Nephron (organoid): ENCODE data around the gene GABRE.
"Not testable (repeated sequence)": the region's sequence is repeated elsewhere in the genome, so short reads cannot be mapped to it uniquely, and the experiment has no call there.

Experiments
- H3K27ac Mint-ChIP-seq, 3 experiments: 2 replicates each; pipeline ENCODE4 v1.8.0; 2020; ENCODE audit warnings: mixed read lengths in 3 of 3, mild to moderate bottlenecking in 2 of 3, moderate library complexity in 1 of 3
- H3K27me3 Mint-ChIP-seq: 2 replicates; pipeline ENCODE4 v1.8.0; 2021; ENCODE audit warnings: low read depth, mild to moderate bottlenecking, moderate library complexity, mixed read lengths
- H3K36me3 Mint-ChIP-seq: 2 replicates; pipeline ENCODE4 v1.8.0; 2020; ENCODE audit warnings: low read depth, mixed read lengths
- H3K4me1 Mint-ChIP-seq: 2 replicates; pipeline ENCODE4 v1.8.0; 2020; ENCODE audit warnings: mixed read lengths
- H3K4me3 Mint-ChIP-seq, 3 experiments: 2 replicates each; pipeline ENCODE4 v1.8.0; 2020; ENCODE audit warnings: mild to moderate bottlenecking in 3 of 3, mixed read lengths in 3 of 3, moderate library complexity in 2 of 3
- H3K9me3 Mint-ChIP-seq: 2 replicates; pipeline ENCODE4 v1.8.0; 2020; ENCODE audit warnings: mixed read lengths
- TF ChIP-seq, protein P1 (sequence below), 3 experiments: fragments of 200-600 bp; sonication (generic); IDR thresholded peaks; one replicate each; pipeline ENCODE4 v1.5.0; 2021; ENCODE audit warnings: antibody characterized with exemption in 3 of 3; ENCODE audit not compliant: unreplicated experiment in 3 of 3

Gene GABRE

DNA sequence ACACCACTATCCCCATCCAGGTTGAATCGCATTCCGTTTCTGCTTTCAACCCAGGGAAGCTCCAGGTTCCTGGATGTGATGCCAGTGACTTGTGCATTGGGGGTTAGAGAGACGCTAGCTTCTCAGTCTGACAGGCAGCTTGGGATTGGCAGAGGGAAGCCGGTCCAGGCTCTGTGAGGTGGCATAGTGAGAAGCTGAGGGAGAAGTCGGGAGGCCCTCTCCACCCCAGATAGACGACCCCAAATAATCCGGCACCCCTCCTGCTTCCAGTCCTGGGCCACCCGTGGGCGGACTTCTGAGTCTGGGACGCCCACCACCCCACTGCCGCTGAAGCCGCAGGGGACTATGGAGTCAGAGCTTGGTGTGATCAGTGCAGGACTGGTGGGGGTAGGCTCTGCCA, 54.4 kb downstream of the GABRE start:
- Mint-ChIP-seq H3K9me3 (no peaks in the 10 kb centered on the region), H3K4me3 (no peak overlapping the region), H3K36me3 (no peaks in the 10 kb centered on the region), H3K4me1 (no peaks in the 10 kb centered on the region), H3K27me3 (peaks cover 3% of the 10 kb centered on the region), H3K27ac (no peak overlapping the region)
- TF ChIP-seq, protein P1, sequence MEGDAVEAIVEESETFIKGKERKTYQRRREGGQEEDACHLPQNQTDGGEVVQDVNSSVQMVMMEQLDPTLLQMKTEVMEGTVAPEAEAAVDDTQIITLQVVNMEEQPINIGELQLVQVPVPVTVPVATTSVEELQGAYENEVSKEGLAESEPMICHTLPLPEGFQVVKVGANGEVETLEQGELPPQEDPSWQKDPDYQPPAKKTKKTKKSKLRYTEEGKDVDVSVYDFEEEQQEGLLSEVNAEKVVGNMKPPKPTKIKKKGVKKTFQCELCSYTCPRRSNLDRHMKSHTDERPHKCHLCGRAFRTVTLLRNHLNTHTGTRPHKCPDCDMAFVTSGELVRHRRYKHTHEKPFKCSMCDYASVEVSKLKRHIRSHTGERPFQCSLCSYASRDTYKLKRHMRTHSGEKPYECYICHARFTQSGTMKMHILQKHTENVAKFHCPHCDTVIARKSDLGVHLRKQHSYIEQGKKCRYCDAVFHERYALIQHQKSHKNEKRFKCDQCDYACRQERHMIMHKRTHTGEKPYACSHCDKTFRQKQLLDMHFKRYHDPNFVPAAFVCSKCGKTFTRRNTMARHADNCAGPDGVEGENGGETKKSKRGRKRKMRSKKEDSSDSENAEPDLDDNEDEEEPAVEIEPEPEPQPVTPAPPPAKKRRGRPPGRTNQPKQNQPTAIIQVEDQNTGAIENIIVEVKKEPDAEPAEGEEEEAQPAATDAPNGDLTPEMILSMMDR (IDR thresholded peaks at IDR 0.05; ENCODE audit: unreplicated experiment in 3 of 3), result no peak

DNA sequence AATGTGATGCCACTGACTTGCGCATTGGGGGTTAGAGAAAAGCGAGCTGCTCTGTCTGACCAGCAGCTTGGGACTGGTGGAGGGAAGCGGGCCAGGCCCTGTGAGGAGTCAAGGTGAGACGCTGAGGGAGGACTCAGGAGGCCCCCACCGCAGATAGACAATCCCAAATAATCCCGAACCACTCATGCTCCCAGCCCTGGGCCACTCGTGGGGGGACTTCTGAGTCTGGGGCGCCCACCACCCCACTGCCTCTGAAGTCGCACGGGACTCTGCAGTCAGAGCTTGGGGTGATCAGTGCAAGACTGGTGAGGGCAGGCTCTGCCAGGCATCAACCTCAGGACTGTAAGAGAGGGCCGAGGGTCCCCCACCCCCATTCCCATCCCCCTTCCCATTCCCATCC, 54.9 kb downstream of the GABRE start:
- peaks cover 3% of the 10 kb centered on the region for H3K27me3 Mint-ChIP-seq
- TF ChIP-seq, protein P1 (IDR thresholded peaks at IDR 0.05; ENCODE audit: unreplicated experiment in 3 of 3), result no peak
- no peak overlapping the region for H3K4me3 Mint-ChIP-seq
- H3K36me3 Mint-ChIP-seq, result no peaks in the 10 kb centered on the region
- H3K4me1 Mint-ChIP-seq, result no peaks in the 10 kb centered on the region
- no peak overlapping the region for H3K27ac Mint-ChIP-seq
- no peaks in the 10 kb centered on the region for H3K9me3 Mint-ChIP-seq

DNA sequence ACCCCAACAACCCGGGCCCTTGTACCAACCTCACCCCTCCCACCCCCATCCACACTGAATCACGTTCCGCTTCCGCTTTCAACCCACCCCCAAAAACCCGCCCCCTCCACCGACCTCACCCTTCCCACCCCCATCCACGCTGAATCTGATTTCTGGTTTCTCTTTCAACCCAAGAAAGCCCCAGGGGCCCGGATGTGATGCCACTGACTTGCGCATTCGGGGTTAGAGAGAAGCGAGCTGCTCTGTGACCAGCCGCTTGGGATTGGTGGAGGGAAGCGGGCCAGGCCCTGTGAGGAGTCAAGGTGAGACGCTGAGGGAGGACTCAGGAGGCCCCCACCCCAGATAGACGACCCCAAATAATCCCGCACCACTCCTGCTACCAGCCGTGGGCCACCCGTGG, 55.7 kb downstream of the GABRE start:
- not testable (repeated sequence) for H3K4me1 Mint-ChIP-seq, H3K36me3 Mint-ChIP-seq, H3K4me3 Mint-ChIP-seq, H3K27me3 Mint-ChIP-seq, H3K27ac Mint-ChIP-seq, H3K9me3 Mint-ChIP-seq

DNA sequence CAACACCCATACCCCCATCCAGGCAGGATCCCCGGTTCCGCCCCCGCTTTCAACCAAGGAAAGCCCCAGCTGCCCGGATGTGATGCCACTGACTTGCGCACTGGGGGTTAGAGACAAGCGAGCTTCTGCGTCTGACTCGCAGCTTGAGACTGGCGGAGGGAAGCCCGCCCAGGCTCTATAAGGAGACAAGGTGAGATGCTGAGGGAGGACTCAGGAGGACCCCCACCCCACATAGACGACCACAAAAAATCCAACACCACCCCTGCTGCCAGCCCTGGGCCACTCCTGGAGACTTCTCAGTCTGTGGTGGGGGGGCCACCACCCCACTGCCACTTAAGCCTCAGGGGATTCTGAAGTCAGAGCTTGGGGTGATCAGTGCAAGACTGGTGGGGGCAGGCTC, 61.7 kb downstream of the GABRE start, which contains the start of gene MAGEA4:
MAGEA4 (plus strand) TSS at position 110 of the 400 bp plus-strand sequence. CDS start 10,776 bp downstream, outside the sequence.
- TF ChIP-seq, protein P1 (IDR thresholded peaks at IDR 0.05; ENCODE audit: unreplicated experiment in 3 of 3), result no peak
- Mint-ChIP-seq H3K36me3 (no peaks in the 10 kb centered on the region), H3K4me3 (no peak within 1 kb of the TSS), H3K4me1 (no peaks in the 10 kb centered on the region), H3K27ac (no peak within 1 kb of the TSS), H3K9me3 (no peaks in the 10 kb centered on the region), H3K27me3 (peaks cover 3% of the 10 kb centered on the region)

DNA sequence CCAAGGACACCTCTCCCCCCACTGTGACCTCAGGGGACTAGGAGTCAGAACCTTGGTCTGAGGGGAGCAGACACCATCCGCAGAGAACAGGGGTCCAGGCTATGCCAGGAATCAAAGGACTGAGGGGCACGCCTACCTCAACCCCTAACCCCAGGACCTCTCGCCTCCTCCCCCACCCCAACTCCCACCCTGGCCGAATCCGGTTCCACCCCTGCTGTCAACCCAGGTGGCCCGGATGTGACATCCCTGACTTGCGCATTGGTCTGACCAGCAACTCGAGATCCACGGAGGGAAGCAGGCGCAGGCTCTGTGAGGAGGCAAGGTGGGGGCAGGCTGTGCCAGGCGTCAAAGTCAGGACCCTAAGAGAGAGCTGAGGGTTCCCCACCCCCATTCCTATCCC, 62.3 kb downstream of the GABRE start:
- H3K9me3 Mint-ChIP-seq, result peaks cover 2% of the 10 kb centered on the region
- H3K27me3 Mint-ChIP-seq, result peaks cover 3% of the 10 kb centered on the region
- no peaks in the 10 kb centered on the region for H3K4me1 Mint-ChIP-seq
- TF ChIP-seq, protein P1 (IDR thresholded peaks at IDR 0.05; ENCODE audit: unreplicated experiment in 3 of 3), result no peak
- H3K36me3 Mint-ChIP-seq, result no peaks in the 10 kb centered on the region
- H3K4me3 Mint-ChIP-seq, result no peak overlapping the region
- no peak overlapping the region for H3K27ac Mint-ChIP-seq

DNA sequence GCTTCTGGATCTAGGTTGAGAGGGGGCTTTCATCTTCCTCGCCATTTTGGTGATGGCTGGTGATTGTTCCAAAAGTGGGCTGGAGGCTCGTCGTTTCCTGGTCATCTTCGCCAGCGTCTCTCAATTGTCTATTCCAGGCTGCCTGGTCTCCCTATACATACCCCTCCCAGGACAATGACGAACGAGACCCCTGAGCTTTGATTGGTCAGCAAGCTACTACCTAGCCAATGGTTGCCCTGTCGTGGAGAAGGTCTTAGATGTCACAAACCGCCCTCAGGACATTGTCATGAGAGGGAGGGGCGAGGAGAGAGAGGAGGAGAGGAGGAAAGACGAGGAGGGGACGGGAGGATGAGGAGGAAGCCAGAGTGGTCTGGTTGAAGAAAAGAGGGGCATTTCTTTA, 69.5 kb downstream of the GABRE start:
- TF ChIP-seq, protein P1 (IDR thresholded peaks at IDR 0.05; ENCODE audit: unreplicated experiment in 3 of 3), result no peak
- H3K27me3 Mint-ChIP-seq, result peaks cover 4% of the 10 kb centered on the region
- H3K36me3 Mint-ChIP-seq, result no peaks in the 10 kb centered on the region
- H3K4me1 Mint-ChIP-seq, result no peaks in the 10 kb centered on the region
- peaks cover 9% of the 10 kb centered on the region for H3K9me3 Mint-ChIP-seq
- H3K4me3 Mint-ChIP-seq, result no peak overlapping the region
- no peak overlapping the region for H3K27ac Mint-ChIP-seq
